ENCODE data around the gene KIF4A.

DNA sequence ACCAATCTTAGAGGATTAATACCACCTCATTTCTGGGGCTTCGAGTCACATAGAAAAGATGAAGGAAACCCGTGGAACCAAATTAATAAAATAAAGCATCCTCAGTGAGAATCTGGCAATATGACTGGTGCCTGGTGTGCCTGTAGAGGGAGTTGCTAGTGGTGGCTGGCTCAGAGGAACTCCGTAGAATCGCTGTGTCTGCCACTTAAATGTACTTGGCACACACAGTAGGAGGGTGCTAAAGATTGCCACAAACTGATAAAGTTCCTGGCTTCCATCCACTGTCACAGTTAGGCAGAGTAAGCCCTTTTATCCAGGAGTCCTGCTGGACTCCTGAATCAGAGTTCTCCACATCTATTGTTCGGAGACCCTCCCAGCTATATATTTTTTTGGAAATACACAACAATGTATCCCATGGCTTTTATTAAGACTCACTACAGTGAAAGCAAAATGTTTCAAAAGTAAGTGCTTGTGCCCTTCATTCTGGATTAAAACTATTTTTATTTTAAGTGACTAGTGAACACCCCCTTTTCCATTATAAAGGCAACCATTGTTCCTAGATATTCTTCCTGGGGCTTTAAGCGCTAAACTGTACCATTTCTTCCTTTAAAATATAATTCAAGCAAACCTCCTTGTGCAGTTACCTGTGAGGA lies 56.6 kb downstream of the KIF4A start:
- TF ChIP-seq POLR2A (IDR thresholded peaks at IDR 0.05) = no peak
- TF ChIP-seq, protein P1, sequence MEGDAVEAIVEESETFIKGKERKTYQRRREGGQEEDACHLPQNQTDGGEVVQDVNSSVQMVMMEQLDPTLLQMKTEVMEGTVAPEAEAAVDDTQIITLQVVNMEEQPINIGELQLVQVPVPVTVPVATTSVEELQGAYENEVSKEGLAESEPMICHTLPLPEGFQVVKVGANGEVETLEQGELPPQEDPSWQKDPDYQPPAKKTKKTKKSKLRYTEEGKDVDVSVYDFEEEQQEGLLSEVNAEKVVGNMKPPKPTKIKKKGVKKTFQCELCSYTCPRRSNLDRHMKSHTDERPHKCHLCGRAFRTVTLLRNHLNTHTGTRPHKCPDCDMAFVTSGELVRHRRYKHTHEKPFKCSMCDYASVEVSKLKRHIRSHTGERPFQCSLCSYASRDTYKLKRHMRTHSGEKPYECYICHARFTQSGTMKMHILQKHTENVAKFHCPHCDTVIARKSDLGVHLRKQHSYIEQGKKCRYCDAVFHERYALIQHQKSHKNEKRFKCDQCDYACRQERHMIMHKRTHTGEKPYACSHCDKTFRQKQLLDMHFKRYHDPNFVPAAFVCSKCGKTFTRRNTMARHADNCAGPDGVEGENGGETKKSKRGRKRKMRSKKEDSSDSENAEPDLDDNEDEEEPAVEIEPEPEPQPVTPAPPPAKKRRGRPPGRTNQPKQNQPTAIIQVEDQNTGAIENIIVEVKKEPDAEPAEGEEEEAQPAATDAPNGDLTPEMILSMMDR (IDR thresholded peaks at IDR 0.05) = no peak
